MV-4-11 (cell line): ENCODE measurements around the gene CFAP65.

Experiments
- DNase-seq: peaks from one replicate; lab custom pipeline; 2025; lab: John Stamatoyannopoulos, UW

The CFAP65 gene

DNA sequence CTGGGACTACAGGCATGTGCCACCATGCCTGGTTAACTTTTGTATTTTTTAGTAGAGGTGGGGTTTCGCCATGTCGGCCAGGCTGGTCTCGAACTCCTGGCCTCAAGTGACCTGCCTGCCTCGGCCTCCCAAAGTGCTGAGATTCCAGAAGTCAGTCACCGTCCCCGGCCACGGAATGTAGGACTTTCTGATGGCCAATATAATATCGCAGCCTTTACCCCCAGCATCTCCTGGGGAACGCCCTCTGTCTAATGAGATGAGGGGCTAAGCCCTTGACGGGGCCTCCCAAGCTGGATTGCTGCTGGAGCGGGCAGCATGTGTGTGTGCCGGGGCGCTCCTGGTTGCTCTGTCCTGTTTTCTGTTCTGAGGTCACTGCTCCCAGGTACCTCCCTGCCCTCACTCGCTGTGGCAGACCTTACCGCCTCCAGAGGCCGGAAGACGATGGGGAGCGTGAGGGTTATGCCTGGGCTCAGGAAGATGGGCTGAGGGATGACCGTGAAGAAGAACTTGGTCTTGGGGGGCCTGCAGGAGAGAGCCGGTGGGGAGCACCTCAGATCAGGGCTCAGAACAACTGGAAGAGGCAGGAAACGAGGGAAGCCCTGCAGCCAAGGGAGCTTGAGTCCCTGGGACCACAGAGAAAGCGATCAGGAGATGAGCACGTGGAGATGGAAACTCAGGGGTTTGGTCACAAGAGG is 9.1 kb downstream of the CFAP65 start:
- no peak for DNase-seq

- DNase-seq = no peak
These were observed 10.1 kb downstream of the CFAP65 start for GRCh38 chr2:219031005-219031738.

- no peak for DNase-seq
These were observed 11.0 kb downstream of the CFAP65 start for GRCh38 chr2:219030177-219030940.

- peak; percentile 42 for DNase-seq
These were observed 11.5 kb downstream of the CFAP65 start for GRCh38 chr2:219029829-219030165.

GRCh38 chr2:219028996-219029828 is 12.1 kb downstream of the CFAP65 start:
- DNase-seq = no peak

DNA sequence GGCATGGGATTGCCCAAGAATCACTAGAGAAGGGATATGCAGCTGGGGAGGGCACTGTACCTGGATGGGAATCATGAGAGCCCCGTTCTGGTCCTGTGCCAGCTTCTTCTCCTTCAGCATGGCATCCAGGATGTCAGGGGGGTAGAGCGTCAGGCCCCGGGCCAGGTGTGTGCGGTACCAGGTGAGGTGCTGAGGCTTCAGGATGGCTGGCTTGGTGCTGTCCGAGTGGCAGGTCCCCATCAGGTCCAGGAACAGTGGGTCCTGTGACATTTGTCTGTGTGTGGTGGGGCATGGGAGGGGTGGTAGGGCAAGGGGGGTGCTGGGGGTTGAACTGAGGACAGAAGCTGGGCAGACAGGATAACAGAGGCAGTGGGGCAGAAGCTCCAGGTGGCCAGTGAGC is 13.2 kb downstream of the CFAP65 start:
- no peak for DNase-seq

DNA sequence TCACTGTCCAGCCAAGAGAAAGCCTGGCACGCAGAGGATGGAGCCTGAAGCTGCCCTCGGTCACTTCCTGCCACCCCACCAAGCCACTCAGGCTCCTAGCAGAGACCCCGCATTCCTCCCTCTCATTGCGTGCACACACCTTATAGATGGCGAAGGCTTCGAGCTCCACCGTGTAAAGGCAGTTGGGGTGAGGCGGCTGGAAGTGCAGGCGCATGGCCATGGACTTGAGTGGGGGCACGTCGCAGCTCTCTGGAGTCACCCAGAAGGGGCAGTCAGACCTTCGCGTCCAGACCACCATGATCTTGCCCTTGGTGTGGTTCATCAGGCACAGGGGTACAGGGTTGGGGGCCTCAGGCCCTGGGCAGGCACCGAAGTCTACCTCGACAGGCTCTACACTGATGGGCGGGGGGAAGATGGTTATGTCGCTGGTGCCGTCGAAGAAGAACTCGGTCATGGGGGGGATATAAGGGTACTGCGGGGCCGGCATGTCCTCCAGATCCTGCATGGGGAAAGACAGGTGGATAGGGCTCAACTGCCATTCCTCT is 13.7 kb downstream of the CFAP65 start:
- DNase-seq = no peak

DNA sequence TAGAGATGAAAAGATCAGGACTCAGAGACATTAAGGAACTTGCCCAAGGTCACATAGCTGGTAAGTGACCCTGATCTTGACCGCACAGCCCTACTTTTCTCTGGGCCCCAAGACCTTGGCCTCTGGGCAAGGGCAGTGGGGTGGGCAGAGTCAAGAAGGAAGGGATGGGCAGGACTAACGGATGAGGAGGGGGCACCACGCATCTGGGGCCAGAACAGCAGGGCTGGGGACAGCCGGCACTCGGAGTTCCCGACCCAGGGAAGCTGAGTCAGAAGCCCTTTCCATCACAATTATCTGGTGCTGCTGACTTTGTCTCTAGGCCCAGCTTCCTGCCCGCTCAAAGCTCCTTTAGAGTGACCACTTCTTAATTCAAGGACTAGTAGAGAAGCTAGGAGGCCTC is 14.4 kb downstream of the CFAP65 start:
- DNase-seq = no peak

DNA sequence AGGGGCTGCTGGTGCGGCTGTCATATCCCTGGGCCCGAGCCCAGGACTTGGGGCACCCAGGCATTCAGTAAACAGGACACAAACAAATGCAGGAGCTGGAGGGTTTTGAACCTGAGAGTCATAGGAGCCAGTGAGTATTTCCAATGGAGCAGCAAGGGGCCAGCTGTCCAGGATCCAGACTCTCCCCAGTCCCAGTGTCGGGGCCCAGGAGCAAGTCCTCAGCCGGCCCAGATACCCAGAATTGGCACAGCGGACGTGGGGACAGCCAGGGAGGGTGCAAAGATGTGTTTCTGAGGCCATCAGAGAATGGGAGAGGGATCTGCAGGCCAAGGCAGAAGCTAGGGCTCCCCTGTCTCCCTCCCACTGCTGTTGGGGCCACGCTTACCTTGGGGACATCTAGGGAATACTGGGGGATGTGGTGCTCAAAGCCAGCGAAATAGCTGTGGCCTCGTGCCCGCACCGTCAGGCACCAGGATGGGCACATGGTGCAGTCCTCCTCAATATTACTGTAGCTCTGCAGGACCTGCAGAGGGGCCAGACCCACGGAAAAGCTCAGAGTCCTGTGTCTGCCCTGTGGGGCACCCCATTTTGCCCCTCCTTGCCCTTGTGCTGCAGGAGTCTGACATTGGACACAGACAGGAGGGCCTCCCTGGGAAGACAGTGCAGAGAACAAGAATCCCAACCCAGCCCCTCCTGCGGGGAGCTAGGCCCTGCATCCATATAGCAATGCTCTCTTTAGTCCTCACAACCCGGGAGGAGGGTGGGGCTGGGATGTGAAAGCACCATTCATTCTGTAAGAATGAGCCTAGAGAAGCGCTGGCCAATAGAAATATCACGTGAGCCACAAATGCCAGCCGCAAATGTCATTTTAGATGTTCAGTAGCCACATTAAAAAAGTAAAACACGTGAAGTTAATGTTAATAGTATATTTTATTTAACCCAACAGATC is 15.4 kb downstream of the CFAP65 start:
- no peak for DNase-seq

GRCh38 chr2:219024059-219024458 is 17.3 kb downstream of the CFAP65 start:
- DNase-seq = no peak

- no peak for DNase-seq
These were observed 18.2 kb downstream of the CFAP65 start for GRCh38 chr2:219023045-219023605.

GRCh38 chr2:219022616-219023015 is 18.7 kb downstream of the CFAP65 start:
- no peak for DNase-seq

DNA sequence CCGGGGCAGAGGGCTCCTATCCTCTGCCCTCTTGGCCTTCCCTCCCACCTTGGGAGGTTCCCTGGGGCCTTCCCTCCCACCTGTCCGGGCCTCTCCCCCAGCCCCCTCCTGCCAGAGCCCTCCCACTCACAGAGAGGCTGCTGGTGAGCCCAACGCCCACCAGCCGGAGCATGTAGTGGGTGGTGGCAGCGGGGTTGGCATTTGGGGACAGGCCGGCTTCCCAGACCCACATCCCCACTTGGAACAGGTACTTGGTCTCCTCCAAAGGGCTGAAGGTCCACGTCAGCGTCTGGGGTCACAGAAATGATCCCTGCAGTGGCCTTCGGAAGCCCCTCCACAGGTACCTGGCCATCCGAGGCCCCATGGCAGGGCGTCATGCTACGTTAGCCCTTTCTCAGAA is 19.3 kb downstream of the CFAP65 start:
- DNase-seq = no peak

GRCh38 chr2:219021591-219021990 is 19.7 kb downstream of the CFAP65 start:
- DNase-seq = no peak

GRCh38 chr2:219020604-219021365 is 20.5 kb downstream of the CFAP65 start:
- peak; percentile 16 for DNase-seq

DNA sequence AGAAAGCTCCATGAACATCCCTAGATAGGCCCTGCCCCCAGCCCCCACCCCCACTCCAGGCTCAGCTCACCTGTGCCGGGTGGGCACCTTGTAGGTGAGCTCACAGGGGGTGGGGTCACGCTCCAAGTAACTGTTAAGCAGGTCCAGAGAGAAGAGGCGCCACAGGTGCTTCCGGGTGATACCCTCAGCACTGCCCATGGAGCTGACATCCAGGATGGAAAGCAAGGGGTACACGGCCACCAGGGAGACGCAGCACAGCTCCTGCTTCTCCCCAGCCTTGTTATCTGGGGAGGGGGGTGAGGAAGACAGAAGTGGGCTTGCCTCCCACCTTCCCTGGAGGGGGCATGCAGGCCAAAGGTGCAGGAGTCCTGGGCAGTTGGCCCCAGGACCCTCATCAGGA is 21.9 kb downstream of the CFAP65 start:
- no peak for DNase-seq

- DNase-seq = no peak
These were observed 22.6 kb downstream of the CFAP65 start for GRCh38 chr2:219018726-219019125.

DNA sequence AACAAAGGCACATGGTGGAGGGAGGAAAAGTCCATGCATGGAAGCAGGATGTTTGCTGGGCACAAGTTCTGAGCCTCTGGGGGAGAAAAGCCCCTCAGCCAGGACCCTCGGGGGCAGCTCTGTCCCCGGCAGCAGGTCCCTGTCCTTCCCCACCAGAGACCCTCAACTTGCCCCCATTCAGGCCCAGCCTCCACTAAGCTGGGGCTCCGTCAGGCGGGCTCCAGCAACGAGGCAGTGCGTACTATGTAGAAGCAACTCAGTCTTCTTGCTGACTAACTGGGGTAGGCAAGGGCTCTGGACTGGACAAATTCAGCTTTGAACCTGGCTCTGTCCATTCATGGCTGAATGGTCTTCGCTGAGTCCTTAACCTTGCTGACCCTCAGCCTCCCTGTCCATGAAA is 23.0 kb downstream of the CFAP65 start:
- DNase-seq = no peak

DNA sequence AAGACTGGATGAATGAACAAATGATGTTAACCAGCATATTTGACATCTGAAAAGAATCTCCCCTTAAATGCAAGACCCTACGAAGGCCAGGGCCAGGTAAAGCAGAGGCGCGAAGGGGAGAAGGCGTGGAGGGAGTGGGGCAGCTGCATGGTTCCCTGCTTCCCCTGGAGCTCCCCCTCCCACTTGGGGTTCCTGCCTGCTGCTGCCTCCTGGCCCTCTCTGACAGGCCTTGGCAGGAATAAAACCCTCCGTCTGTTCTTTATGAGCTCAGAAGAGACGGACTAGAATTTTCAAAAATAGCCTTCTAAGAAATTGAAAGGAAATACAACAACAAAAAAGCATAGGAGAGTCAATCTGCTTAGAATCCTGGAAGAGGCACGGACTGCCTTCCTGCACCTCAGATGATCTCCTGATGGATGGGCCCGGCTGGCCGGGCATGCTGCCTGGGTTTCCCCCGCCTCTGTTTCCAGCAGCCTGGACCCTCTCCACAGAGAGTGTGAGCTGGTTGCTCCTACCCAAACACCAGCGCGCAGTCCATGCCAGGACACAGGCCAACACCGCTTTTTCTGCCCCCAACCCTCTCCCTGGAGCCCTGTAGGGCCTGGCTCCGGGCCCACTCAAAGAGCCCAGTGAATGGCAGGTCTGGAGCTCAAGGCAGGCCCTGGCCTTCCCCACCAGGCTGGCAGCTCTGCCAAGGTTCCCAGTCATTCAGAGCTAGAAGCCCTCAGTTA is 23.9 kb downstream of the CFAP65 start:
- DNase-seq = no peak
